ENCODE results near the gene GRK4.

Gene GRK4

DNA sequence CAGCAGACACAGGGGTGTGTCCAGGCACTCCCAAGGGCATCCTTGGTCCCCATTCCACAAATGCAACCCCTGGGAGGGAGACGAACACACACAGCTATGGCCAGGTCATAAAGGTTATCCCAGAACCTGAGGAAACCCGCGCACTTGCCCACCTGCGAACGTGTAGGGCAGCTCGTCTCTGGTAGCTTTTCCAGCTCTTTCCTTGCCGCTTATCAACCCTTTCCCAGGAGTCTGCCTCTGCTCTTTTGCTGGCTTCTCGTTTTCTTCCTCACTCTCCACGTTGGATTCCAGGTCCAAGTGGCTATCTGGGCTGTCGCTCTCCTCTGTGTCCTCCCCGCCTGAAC is 13.6 kb upstream of the GRK4 start:
- Histone ChIP-seq H3K79me2 (ENCODE audit: insufficient read depth, low read length) (no peaks in the 10 kb centered on the region), H3K4me3 (ENCODE audit: low read length, poor library complexity, severe bottlenecking) (no peak overlapping the region), H3K4me2 (ENCODE audit: low read depth, low read length, poor library complexity, severe bottlenecking) (no peak overlapping the region), H3F3A (ENCODE audit: low read depth) (peaks cover 18% of the 10 kb centered on the region), H2AFZ (ENCODE audit: low read length) (no peak overlapping the region), H3K36me3 (ENCODE audit: insufficient read depth, low read length) (peaks cover 84% of the 10 kb centered on the region), H3K9me2 (replicated peaks; ENCODE audit: low read depth, low read length) (no peaks in the 10 kb centered on the region), H4K20me1 (ENCODE audit: insufficient read depth, low read length, poor library complexity, severe bottlenecking) (peaks cover 17% of the 10 kb centered on the region), H3K9ac (ENCODE audit: low read depth, low read length, poor library complexity, severe bottlenecking) (no peak overlapping the region), H3K27me3 (ENCODE audit: insufficient read depth, low read length, poor library complexity, severe bottlenecking) (no peaks in the 10 kb centered on the region), H3K4me1 (ENCODE audit: insufficient read depth, low read length, poor library complexity, severe bottlenecking) (no peaks in the 10 kb centered on the region), H3K9me3 (ENCODE audit: insufficient read depth, low read depth, low read length) (no peaks in the 10 kb centered on the region)
- TF ChIP-seq EZH2phosphoT487 (IDR thresholded peaks at IDR 0.05; ENCODE audit: borderline replicate concordance) (no peak), CTCF (conservative IDR thresholded peaks at IDR 0.05; ENCODE audit: low read length) (no peak)

- no peaks in the 10 kb centered on the region for H3K27me3 ChIP-seq (ENCODE audit: insufficient read depth, low read length, poor library complexity, severe bottlenecking)
- H4K20me1 ChIP-seq (ENCODE audit: insufficient read depth, low read length, poor library complexity, severe bottlenecking): peaks cover 21% of the 10 kb centered on the region
- H3K4me1 ChIP-seq (ENCODE audit: insufficient read depth, low read length, poor library complexity, severe bottlenecking): no peaks in the 10 kb centered on the region
- peaks cover 78% of the 10 kb centered on the region for H3K36me3 ChIP-seq (ENCODE audit: insufficient read depth, low read length)
- no peak overlapping the region for H3K4me2 ChIP-seq (ENCODE audit: low read depth, low read length, poor library complexity, severe bottlenecking)
- H3K9me2 ChIP-seq (replicated peaks; ENCODE audit: low read depth, low read length): no peaks in the 10 kb centered on the region
- H3F3A ChIP-seq (ENCODE audit: low read depth): peaks cover 19% of the 10 kb centered on the region
- H3K9me3 ChIP-seq (ENCODE audit: insufficient read depth, low read depth, low read length): no peaks in the 10 kb centered on the region
- H2AFZ ChIP-seq (ENCODE audit: low read length): no peak overlapping the region
- no peak overlapping the region for H3K9ac ChIP-seq (ENCODE audit: low read depth, low read length, poor library complexity, severe bottlenecking)
- no peaks in the 10 kb centered on the region for H3K79me2 ChIP-seq (ENCODE audit: insufficient read depth, low read length)
- no peak for TF ChIP-seq EZH2phosphoT487 (IDR thresholded peaks at IDR 0.05; ENCODE audit: borderline replicate concordance)
- H3K4me3 ChIP-seq (ENCODE audit: low read length, poor library complexity, severe bottlenecking): no peak overlapping the region
Observed at GRCh38 chr4:2950221-2950989, 13.0 kb upstream of the GRK4 start.

- H3K9me2 ChIP-seq (replicated peaks; ENCODE audit: low read depth, low read length): no peaks in the 10 kb centered on the region
- peaks cover 17% of the 10 kb centered on the region for H3K79me2 ChIP-seq (ENCODE audit: insufficient read depth, low read length)
- H3K36me3 ChIP-seq (ENCODE audit: insufficient read depth, low read length): peaks cover 76% of the 10 kb centered on the region
- H2AFZ ChIP-seq (ENCODE audit: low read length): no peak overlapping the region
- no peak for TF ChIP-seq EZH2phosphoT487 (IDR thresholded peaks at IDR 0.05; ENCODE audit: borderline replicate concordance)
- TF ChIP-seq CTCF (conservative IDR thresholded peaks at IDR 0.05; ENCODE audit: low read length): no peak
- no peak overlapping the region for H3K4me3 ChIP-seq (ENCODE audit: low read length, poor library complexity, severe bottlenecking)
- no peaks in the 10 kb centered on the region for H3K9me3 ChIP-seq (ENCODE audit: insufficient read depth, low read depth, low read length)
- H4K20me1 ChIP-seq (ENCODE audit: insufficient read depth, low read length, poor library complexity, severe bottlenecking): peaks cover 36% of the 10 kb centered on the region
- no peak overlapping the region for H3K9ac ChIP-seq (ENCODE audit: low read depth, low read length, poor library complexity, severe bottlenecking)
- H3K27me3 ChIP-seq (ENCODE audit: insufficient read depth, low read length, poor library complexity, severe bottlenecking): no peaks in the 10 kb centered on the region
- peaks cover 31% of the 10 kb centered on the region for H3F3A ChIP-seq (ENCODE audit: low read depth)
- H3K4me1 ChIP-seq (ENCODE audit: insufficient read depth, low read length, poor library complexity, severe bottlenecking): no peaks in the 10 kb centered on the region
- no peak overlapping the region for H3K4me2 ChIP-seq (ENCODE audit: low read depth, low read length, poor library complexity, severe bottlenecking)
Observed at GRCh38 chr4:2953496-2953895, 9.9 kb upstream of the GRK4 start.

Data from Loucy (cell line).